DND-41 (cell line): Measurements from ENCODE around the gene METTL15.
"Not testable (repeated sequence)": the region's sequence is repeated elsewhere in the genome, so short reads cannot be mapped to it uniquely, and the experiment has no call there.

ENCODE experiments used
- EZH2 ChIP-seq: IDR thresholded peaks from 3 replicates; pipeline ENCODE4 v1.6.1; 2012; ENCODE audit warnings: borderline replicate concordance, low read depth, mild to moderate bottlenecking, moderate library complexity, low read length, inconsistent platforms; ENCODE audit not compliant: severe bottlenecking
- TF ChIP-seq, protein P1 (sequence below): IDR thresholded peaks from 2 replicates; pipeline ENCODE4 v1.5.1; 2012; ENCODE audit warnings: borderline replicate concordance, low read length, moderate library complexity, mild to moderate bottlenecking; ENCODE audit not compliant: poor library complexity, severe bottlenecking; ENCODE audit errors: extremely low read depth

DNA sequence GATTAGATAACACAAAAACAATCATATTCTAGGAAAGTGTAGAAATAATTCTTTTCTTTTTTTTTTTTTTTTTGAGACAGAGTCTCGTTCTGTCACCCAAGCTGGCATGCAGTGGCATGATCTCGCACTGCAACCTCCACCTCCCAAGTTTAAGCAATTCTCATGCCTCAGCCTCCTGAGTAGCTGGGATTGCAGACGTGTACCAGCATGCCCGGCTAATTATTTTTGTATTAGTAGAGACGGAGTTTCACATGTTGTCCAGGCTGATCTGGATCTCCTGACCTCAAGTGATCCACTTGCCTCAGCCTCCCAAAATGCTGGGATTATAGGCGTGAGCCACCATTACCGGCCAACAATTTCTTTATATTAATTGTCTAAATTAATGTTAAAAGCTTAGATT, 182.8 kb downstream of the METTL15 start:
- TF ChIP-seq, protein P1, sequence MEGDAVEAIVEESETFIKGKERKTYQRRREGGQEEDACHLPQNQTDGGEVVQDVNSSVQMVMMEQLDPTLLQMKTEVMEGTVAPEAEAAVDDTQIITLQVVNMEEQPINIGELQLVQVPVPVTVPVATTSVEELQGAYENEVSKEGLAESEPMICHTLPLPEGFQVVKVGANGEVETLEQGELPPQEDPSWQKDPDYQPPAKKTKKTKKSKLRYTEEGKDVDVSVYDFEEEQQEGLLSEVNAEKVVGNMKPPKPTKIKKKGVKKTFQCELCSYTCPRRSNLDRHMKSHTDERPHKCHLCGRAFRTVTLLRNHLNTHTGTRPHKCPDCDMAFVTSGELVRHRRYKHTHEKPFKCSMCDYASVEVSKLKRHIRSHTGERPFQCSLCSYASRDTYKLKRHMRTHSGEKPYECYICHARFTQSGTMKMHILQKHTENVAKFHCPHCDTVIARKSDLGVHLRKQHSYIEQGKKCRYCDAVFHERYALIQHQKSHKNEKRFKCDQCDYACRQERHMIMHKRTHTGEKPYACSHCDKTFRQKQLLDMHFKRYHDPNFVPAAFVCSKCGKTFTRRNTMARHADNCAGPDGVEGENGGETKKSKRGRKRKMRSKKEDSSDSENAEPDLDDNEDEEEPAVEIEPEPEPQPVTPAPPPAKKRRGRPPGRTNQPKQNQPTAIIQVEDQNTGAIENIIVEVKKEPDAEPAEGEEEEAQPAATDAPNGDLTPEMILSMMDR = not testable (repeated sequence)
- TF ChIP-seq EZH2 = not testable (repeated sequence)
